Thyroid gland (tissue), 4 donors: ENCODE results near the gene ERICH2.

ENCODE experiments used
- POLR2A ChIP-seq, 2 donors: fragments of 450-650 bp; IDR thresholded peaks; one replicate each; pipeline ENCODE4 v1.6.1; 2017; ENCODE audit warnings: antibody characterized with exemption in 2 of 2, mild to moderate bottlenecking in 2 of 2, moderate library complexity in 1 of 2
- TF ChIP-seq, protein P1 (sequence below), 6 experiments: fragments of 200-600 bp in 3 of 6; fragments of 450-650 bp in 3 of 6; sonication (generic) in 3 of 6; IDR thresholded peaks; one replicate each; pipeline ENCODE4 v1.5.1; 2016 to 2019; ENCODE audit warnings: antibody characterized with exemption in 6 of 6, mild to moderate bottlenecking in 2 of 6, inconsistent platforms in 1 of 6, moderate library complexity in 1 of 6

DNA sequence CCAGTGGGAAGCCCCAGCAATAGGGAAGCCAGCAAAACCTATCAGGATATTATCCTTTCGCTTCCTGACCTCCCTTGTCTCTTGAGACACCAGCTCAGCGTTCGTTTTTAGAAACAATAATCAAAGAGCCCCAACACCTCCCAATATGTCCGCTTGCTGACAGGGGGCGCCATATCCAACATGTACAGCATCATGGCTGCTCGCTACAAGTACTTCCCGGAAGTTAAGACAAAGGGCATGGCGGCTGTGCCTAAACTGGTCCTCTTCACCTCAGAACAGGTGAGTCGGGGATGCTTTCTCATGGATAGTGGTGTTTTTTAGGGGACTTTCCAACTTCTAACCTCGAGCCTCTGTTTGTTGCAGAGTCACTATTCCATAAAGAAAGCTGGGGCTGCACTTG lies 75.2 kb downstream of the ERICH2 start:
- TF ChIP-seq, protein P1, sequence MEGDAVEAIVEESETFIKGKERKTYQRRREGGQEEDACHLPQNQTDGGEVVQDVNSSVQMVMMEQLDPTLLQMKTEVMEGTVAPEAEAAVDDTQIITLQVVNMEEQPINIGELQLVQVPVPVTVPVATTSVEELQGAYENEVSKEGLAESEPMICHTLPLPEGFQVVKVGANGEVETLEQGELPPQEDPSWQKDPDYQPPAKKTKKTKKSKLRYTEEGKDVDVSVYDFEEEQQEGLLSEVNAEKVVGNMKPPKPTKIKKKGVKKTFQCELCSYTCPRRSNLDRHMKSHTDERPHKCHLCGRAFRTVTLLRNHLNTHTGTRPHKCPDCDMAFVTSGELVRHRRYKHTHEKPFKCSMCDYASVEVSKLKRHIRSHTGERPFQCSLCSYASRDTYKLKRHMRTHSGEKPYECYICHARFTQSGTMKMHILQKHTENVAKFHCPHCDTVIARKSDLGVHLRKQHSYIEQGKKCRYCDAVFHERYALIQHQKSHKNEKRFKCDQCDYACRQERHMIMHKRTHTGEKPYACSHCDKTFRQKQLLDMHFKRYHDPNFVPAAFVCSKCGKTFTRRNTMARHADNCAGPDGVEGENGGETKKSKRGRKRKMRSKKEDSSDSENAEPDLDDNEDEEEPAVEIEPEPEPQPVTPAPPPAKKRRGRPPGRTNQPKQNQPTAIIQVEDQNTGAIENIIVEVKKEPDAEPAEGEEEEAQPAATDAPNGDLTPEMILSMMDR (IDR thresholded peaks at IDR 0.05): no peak
- TF ChIP-seq POLR2A (IDR thresholded peaks at IDR 0.05): no peak
